ENCODE data around the gene PPP1R14B. TPM values are rescaled to one million over a fixed set of nuclear protein-coding genes. Genes with fewer than 3 reads are reported as not detected.

Gene PPP1R14B
- total and polyA plus RNA-seq, 2 of the 13 experiments (the other 11 are each of a cell fraction or from before 2014, with no cell fraction given): 110 to 148 TPM

- no peak for TF ChIP-seq DZIP1 (CRISPR knock-in tag; IDR thresholded peaks at IDR 0.05)
- TF ChIP-seq ZNF687 (CRISPR knock-in tag; IDR thresholded peaks at IDR 0.05): peak; percentile 73
- TF ChIP-seq MTF2 (CRISPR knock-in tag; IDR thresholded peaks at IDR 0.05; ENCODE audit: borderline replicate concordance): peak; percentile 92; the same call in 1 of the 2 replicates
- no peak for TF ChIP-seq KDM3A (CRISPR knock-in tag; IDR thresholded peaks at IDR 0.05; ENCODE audit: low read depth)
- TF ChIP-seq POLR2AphosphoS2 (IDR thresholded peaks at IDR 0.05; ENCODE audit: low read depth, low read length): no peak
- no peak for TF ChIP-seq ZSCAN25 (CRISPR knock-in tag; IDR thresholded peaks at IDR 0.05)
- TF ChIP-seq PCBP2 (optimal IDR thresholded peaks at IDR 0.05; ENCODE audit: low read depth, low read length, poor library complexity, severe bottlenecking): no peak
- 0 out of 2 replicates have a peak, but pooled peaks have one; percentile 29 for TF ChIP-seq ARHGAP35 (CRISPR knock-in tag; IDR thresholded peaks at IDR 0.05; ENCODE audit: borderline replicate concordance)
- no peak for TF ChIP-seq ZBTB3 (CRISPR knock-in tag; IDR thresholded peaks at IDR 0.05; ENCODE audit: borderline replicate concordance, low read depth)
- TF ChIP-seq ZNF800 (CRISPR knock-in tag; IDR thresholded peaks at IDR 0.05): peak; percentile 23
- no peak for TF ChIP-seq HNRNPL (IDR thresholded peaks at IDR 0.05; ENCODE audit: low read depth, low read length)
- no peak for TF ChIP-seq SMAD1 (CRISPR knock-in tag; IDR thresholded peaks at IDR 0.05; ENCODE audit: borderline replicate concordance, low read depth)
- peak; percentile 5; the same call in 1 of the 2 replicates for TF ChIP-seq ETV6 (CRISPR knock-in tag; conservative IDR thresholded peaks at IDR 0.05)
- TF ChIP-seq ZBTB7A (CRISPR knock-in tag; IDR thresholded peaks at IDR 0.05): peak; percentile 37
- TF ChIP-seq PLSCR1 (CRISPR knock-in tag; IDR thresholded peaks at IDR 0.05; ENCODE audit: borderline replicate concordance): no peak
- TF ChIP-seq PAF1 (CRISPR knock-in tag; IDR thresholded peaks at IDR 0.05): no peak
- peak; percentile 46 for TF ChIP-seq ZNF331 (CRISPR knock-in tag; IDR thresholded peaks at IDR 0.05)
- TF ChIP-seq ZNF773 (CRISPR knock-in tag; IDR thresholded peaks at IDR 0.05; ENCODE audit: borderline replicate concordance): no peak
- no peak for TF ChIP-seq ZNF878 (CRISPR knock-in tag; IDR thresholded peaks at IDR 0.05)
- TF ChIP-seq HOXA7 (CRISPR knock-in tag; IDR thresholded peaks at IDR 0.05): no peak
- peak; percentile 95 for TF ChIP-seq SAP130 (CRISPR knock-in tag; IDR thresholded peaks at IDR 0.05; ENCODE audit: low read depth)
These were observed 22.9 kb upstream of the PPP1R14B start (continued) for GRCh38 chr11:64269540-64270220.

Data from HepG2 (cell line).